Stimulated activated CD4-positive, alpha-beta T cell treated with anti-CD3 and anti-CD28 coated beads, Interleukin-1b, Interleukin-23, amount 100 ng/mL, for 48 hours (primary cell): Measurements from ENCODE around the gene PYCR2.
"Not testable (repeated sequence)": the region's sequence is repeated elsewhere in the genome, so short reads cannot be mapped to it uniquely, and the experiment has no call there.

Experiments
- DNase-seq: peaks from one replicate; pipeline ENCODE4 v3.0.0-alpha.2; 2020

PYCR2 gene

GRCh38 chr1:225941187-225941941, 17.3 kb upstream of the PYCR2 start, which contains the start of gene LEFTY2:
Gene LEFTY2, minus strand, starts transcription at chr1:225941220. Its CDS starts 80 bp downstream, at chr1:225941140.
- no peak for DNase-seq

GRCh38 chr1:225940385-225941151, 16.5 kb upstream of the PYCR2 start:
- DNase-seq: no peak

GRCh38 chr1:225939939-225940310, 15.9 kb upstream of the PYCR2 start:
- not testable (repeated sequence) for DNase-seq

- not testable (repeated sequence) for DNase-seq
Observed at GRCh38 chr1:225939097-225939938, 15.3 kb upstream of the PYCR2 start.

GRCh38 chr1:225937048-225937968, 13.3 kb upstream of the PYCR2 start:
- DNase-seq: no peak

- DNase-seq: no peak
Observed at GRCh38 chr1:225936523-225936922, 12.5 kb upstream of the PYCR2 start.

- DNase-seq: not testable (repeated sequence)
Observed at GRCh38 chr1:225936086-225936485, 12.0 kb upstream of the PYCR2 start.

- no peak for DNase-seq
Observed at GRCh38 chr1:225934711-225935110, 10.7 kb upstream of the PYCR2 start.

GRCh38 chr1:225933072-225933471, 9.0 kb upstream of the PYCR2 start:
- DNase-seq: no peak

- DNase-seq: no peak
Observed at GRCh38 chr1:225931270-225932136, 7.5 kb upstream of the PYCR2 start.

- DNase-seq: no peak
Observed at GRCh38 chr1:225930566-225930965, 6.5 kb upstream of the PYCR2 start.

- DNase-seq: not testable (repeated sequence)
Observed at GRCh38 chr1:225929462-225929861, 5.4 kb upstream of the PYCR2 start.

- peak; percentile 19 for DNase-seq
Observed at GRCh38 chr1:225928186-225929175, 4.4 kb upstream of the PYCR2 start.

GRCh38 chr1:225926551-225927113, 2.6 kb upstream of the PYCR2 start:
- no peak for DNase-seq

- DNase-seq: no peak
Observed at GRCh38 chr1:225923381-225923691, 714 bp downstream of the PYCR2 start.

- DNase-seq: no peak
Observed at GRCh38 chr1:225921734-225922709, 2.0 kb downstream of the PYCR2 start.

- DNase-seq: peak; percentile 47
Observed at GRCh38 chr1:225919906-225920305, 4.1 kb downstream of the PYCR2 start.

- DNase-seq: no peak
Observed at GRCh38 chr1:225918280-225918679, 5.8 kb downstream of the PYCR2 start.
